CD4-positive, alpha-beta memory T cell (primary cell): ENCODE data around the gene BRINP1. TPM values are rescaled to one million over a fixed set of nuclear protein-coding genes. Genes with fewer than 3 reads are reported as not detected.

Experiments
- CTCF ChIA-PET: fragments of 350-600 bp; sonication (Branson Sonifier 250); formaldehyde crosslinking; loops from one replicate; lab custom pipeline; 2021; ENCODE audit warnings: inconsistent platforms; ENCODE audit not compliant: partially characterized antibody; lab: Charles Lee
- POLR2A ChIA-PET: fragments of 350-600 bp; sonication (Branson Sonifier 250); formaldehyde crosslinking; loops from one replicate; lab custom pipeline; 2021; ENCODE audit not compliant: partially characterized antibody; lab: Charles Lee
- DNase-seq, 5 donors: peaks; one replicate each; pipeline versions ENCODE4 v3.0.0 to v3.0.0-alpha.2; 2020 to 2022; ENCODE audit warnings: mixed read lengths in 1 of 5
- H3K27ac ChIP-seq: one replicate; pipeline ENCODE4 v1.7.0; 2013; ENCODE audit warnings: low read depth, low read length
- H3K27me3 ChIP-seq: 2 replicates; pipeline ENCODE4 v1.7.0; 2013; ENCODE audit warnings: mild to moderate bottlenecking, low read length, moderate library complexity; ENCODE audit not compliant: insufficient read depth
- H3K36me3 ChIP-seq: 2 replicates; pipeline ENCODE4 v1.7.0; 2013; ENCODE audit warnings: mild to moderate bottlenecking, low read length, moderate library complexity; ENCODE audit not compliant: insufficient read depth
- H3K4me1 ChIP-seq: 2 replicates; pipeline ENCODE4 v1.7.0; 2013; ENCODE audit warnings: mild to moderate bottlenecking, low read length, moderate library complexity; ENCODE audit not compliant: insufficient read depth
- H3K4me3 ChIP-seq, 2 donors: one replicate each; pipeline ENCODE4 v1.7.0; 2013; ENCODE audit warnings: low read length in 2 of 2, mild to moderate bottlenecking in 1 of 2
- H3K9me3 ChIP-seq, 2 donors: one replicate each; pipeline ENCODE4 v1.7.0; 2013; ENCODE audit warnings: low read length in 2 of 2, control low read depth in 1 of 2; ENCODE audit not compliant: control insufficient read depth in 1 of 2
- H3K27ac Mint-ChIP-seq, 7 donors: one replicate each; pipeline ENCODE4 v1.8.0; 2020 to 2021; ENCODE audit warnings: mixed read lengths in 7 of 7, mild to moderate bottlenecking in 6 of 7, inconsistent platforms in 3 of 7, moderate library complexity in 3 of 7
- H3K27me3 Mint-ChIP-seq, 2 donors: one replicate each; pipeline ENCODE4 v1.8.0; 2020 to 2021; ENCODE audit warnings: mixed read lengths in 2 of 2
- H3K36me3 Mint-ChIP-seq, 2 donors: one replicate each; pipeline ENCODE4 v1.8.0; 2020 to 2021; ENCODE audit warnings: mixed read lengths in 2 of 2, inconsistent platforms in 1 of 2, mild to moderate bottlenecking in 1 of 2
- H3K4me1 Mint-ChIP-seq, 4 donors: one replicate each; pipeline ENCODE4 v1.8.0; 2020 to 2021; ENCODE audit warnings: mixed read lengths in 4 of 4, mild to moderate bottlenecking in 1 of 4
- H3K4me3 Mint-ChIP-seq, 8 donors: one replicate each; pipeline ENCODE4 v1.8.0; 2020 to 2021; ENCODE audit warnings: mixed read lengths in 8 of 8, mild to moderate bottlenecking in 7 of 8, moderate library complexity in 6 of 8, inconsistent platforms in 3 of 8
- H3K9me3 Mint-ChIP-seq, 8 donors: one replicate each; pipeline ENCODE4 v1.8.0; 2020 to 2021; ENCODE audit warnings: mixed read lengths in 8 of 8, mild to moderate bottlenecking in 5 of 8, inconsistent platforms in 3 of 8, moderate library complexity in 1 of 8
- intact Hi-C: fragments of 100-400 bp; cut with micrococcal nuclease; formaldehyde crosslinking; loops from one replicate; pipeline ENCODE4 v1.15.1; 2023
- polyA plus RNA-seq, 2 donors: library from polyadenylated mRNA; unstranded; fragments of 300-500 nt; fragmentation: Illumina TruSeq; gene quantifications; one replicate each; pipeline ENCODE4 v1.2.3, GENCODE V29; 2021
- total RNA-seq, 2 experiments: library from RNA; stranded (reverse); gene quantifications; one replicate each; pipeline ENCODE4 v1.2.3, GENCODE V29; 2021

BRINP1 gene
- total and polyA plus RNA-seq, 4 experiments from 2014 or later: not detected

DNA sequence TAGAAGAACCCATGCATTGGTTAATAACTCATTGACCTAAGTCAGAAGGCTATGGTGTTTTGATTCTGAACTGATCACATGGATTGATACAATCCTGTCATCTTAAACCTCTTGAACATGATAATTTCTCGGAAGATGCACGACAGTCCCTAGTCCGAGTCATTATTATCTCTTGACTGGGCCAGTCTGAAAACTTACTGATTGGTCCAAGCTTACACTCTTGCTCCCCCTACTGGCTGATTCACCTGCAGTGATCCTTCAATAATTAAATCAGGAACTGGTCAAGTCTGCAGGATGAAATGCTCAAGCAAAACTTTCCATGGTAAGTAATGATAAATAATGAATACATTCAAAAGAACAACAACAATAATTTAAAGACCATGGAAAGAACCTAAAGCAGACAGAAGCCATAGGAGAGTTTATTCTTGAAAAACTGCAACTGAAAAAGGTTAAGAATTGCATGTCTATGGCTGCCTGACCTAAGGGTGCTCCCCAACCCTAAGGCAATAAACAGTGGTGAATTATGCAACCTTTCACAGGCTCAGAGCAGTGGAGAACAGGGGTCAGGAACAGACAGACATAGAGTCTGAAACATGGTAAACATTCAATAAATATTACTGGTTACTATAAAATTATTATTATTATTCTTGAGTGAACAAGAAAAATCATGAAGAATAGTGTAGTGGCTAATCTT, 79.3 kb downstream of the BRINP1 start:
- ChIA-PET POLR2A (no interaction called here), CTCF (no interaction called here)
- no peaks in the 10 kb centered on the region for H3K27me3 ChIP-seq
- Mint-ChIP-seq H3K27me3 (no peaks in the 10 kb centered on the region), H3K9me3 (peaks cover 0 to 15% (median 5%) of the 10 kb centered on the region in 8 donors), H3K27ac (no peak overlapping the region), H3K4me1 (no peaks in the 10 kb centered on the region), H3K4me3 (no peak overlapping the region), H3K36me3 (no peaks in the 10 kb centered on the region)
- H3K4me3 ChIP-seq: no peak overlapping the region
- H3K4me1 ChIP-seq: no peaks in the 10 kb centered on the region
- DNase-seq: no peak
- H3K36me3 ChIP-seq: no peaks in the 10 kb centered on the region
- intact Hi-C loops: no loop called here
- no peak overlapping the region for H3K27ac ChIP-seq
- no peaks in the 10 kb centered on the region for H3K9me3 ChIP-seq

DNA sequence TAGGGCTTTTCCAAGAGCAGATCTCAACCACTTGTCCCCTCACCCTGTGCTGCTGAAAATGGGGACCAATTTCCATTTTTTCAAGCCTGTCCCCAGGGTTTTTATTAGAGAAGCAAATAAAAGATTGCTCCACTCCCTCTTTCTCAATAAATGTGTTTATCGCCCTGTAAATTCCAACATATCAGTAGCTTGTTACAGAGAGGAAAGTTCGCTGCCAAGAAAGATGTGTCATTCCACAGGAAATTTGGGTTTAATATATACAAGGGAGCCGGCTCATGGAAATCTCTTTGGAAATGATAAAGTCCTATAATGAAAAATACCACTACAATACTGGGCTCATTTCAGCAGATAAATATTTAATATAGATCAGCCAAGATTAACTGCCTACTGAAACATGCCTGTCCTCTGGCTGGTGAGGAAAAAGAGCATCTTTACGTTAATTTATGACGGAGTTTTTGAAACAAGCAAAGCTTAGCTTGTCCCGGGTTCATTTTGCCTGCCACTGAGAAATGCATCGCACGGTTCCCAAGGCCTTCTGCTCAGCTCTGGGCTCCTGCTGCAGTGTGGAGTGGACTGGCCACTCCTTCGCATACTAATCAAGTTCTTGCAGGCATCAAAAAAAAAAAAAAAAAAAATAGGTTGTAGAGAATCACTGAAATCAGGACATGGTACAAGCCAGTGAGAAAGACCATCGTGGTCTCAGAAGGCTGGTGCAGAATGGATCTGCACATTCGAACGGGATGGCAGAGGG, 84.5 kb downstream of the BRINP1 start:
- no peak for DNase-seq
- Mint-ChIP-seq H3K36me3 (no peaks in the 10 kb centered on the region), H3K27ac (no peak overlapping the region), H3K4me3 (no peak overlapping the region), H3K9me3 (peaks cover 2 to 12% (median 6%) of the 10 kb centered on the region in 8 donors), H3K4me1 (peaks cover 0 to 1% (median 0%) of the 10 kb centered on the region in 4 donors), H3K27me3 (peaks cover 0 to 3% of the 10 kb centered on the region in 2 donors)
- ChIA-PET CTCF (no interaction called here), POLR2A (no interaction called here)
- no peak overlapping the region for H3K4me3 ChIP-seq
- no peaks in the 10 kb centered on the region for H3K4me1 ChIP-seq
- H3K27ac ChIP-seq: no peak overlapping the region
- intact Hi-C loops: no loop called here
- H3K27me3 ChIP-seq: no peaks in the 10 kb centered on the region
- H3K36me3 ChIP-seq: no peaks in the 10 kb centered on the region
- H3K9me3 ChIP-seq: no peaks in the 10 kb centered on the region

- Histone ChIP-seq H3K4me3 (no peak overlapping the region), H3K4me1 (no peaks in the 10 kb centered on the region), H3K9me3 (no peaks in the 10 kb centered on the region), H3K36me3 (no peaks in the 10 kb centered on the region), H3K27me3 (no peaks in the 10 kb centered on the region), H3K27ac (no peak overlapping the region)
- Mint-ChIP-seq H3K4me1 (peaks cover 0 to 1% (median 0%) of the 10 kb centered on the region in 4 donors), H3K36me3 (no peaks in the 10 kb centered on the region), H3K9me3 (peaks cover 2 to 12% (median 6%) of the 10 kb centered on the region in 8 donors), H3K27ac (peak overlapping the region in 1 of 7 donors; percentile 59), H3K4me3 (peak overlapping the region in 1 of 8 donors; percentile 21), H3K27me3 (peaks cover 0 to 3% of the 10 kb centered on the region in 2 donors)
- ChIA-PET POLR2A (no interaction called here), CTCF (no interaction called here)
- intact Hi-C loops: no loop called here
- DNase-seq: no peak
Observed at GRCh38 chr9:119284118-119284517, 85.1 kb downstream of the BRINP1 start.

- Histone ChIP-seq H3K9me3 (no peaks in the 10 kb centered on the region), H3K27ac (no peak overlapping the region), H3K27me3 (no peaks in the 10 kb centered on the region), H3K36me3 (no peaks in the 10 kb centered on the region), H3K4me1 (no peaks in the 10 kb centered on the region), H3K4me3 (no peak overlapping the region)
- peaks cover 0 to 3% of the 10 kb centered on the region in 2 donors for H3K27me3 Mint-ChIP-seq
- intact Hi-C loops: no loop called here
- DNase-seq: no peak
- peaks cover under 1 to 11% (median 5%) of the 10 kb centered on the region in 8 donors for H3K9me3 Mint-ChIP-seq
- ChIA-PET CTCF (no interaction called here), POLR2A (no interaction called here)
- no peak overlapping the region for H3K4me3 Mint-ChIP-seq
- no peak overlapping the region for H3K27ac Mint-ChIP-seq
- no peaks in the 10 kb centered on the region for H3K36me3 Mint-ChIP-seq
- peaks cover 0 to 1% (median 0%) of the 10 kb centered on the region in 4 donors for H3K4me1 Mint-ChIP-seq
Observed at GRCh38 chr9:119283078-119283794, 86.0 kb downstream of the BRINP1 start.

DNA sequence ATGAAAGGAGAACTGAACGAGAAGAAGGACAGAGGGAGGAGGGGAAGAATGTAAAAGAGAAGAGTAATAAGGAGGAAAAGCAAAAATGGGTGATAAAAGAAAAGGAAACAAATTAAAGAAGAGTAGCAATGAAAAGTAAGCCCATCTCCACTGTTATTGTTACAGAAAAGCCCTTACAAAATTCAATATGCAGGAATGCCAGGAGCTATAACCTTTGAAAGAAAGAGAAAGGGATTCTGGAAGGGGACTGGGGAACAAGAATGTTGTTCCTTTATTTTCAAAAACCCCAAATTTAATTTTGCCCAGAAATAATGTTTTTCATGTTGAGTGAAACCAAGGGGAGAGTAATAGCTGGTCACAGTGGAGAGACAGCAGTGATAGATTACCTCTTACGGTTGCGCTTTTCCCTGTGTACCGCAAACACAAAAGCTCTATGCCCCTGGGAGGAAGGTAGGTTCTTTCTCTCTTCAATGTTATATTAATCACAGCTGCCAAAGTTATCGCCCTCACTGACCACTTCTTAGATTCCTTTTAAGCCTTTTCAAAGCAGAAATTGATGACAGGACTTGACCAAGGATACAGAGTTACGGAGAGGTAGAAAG, 86.7 kb downstream of the BRINP1 start:
- ChIA-PET CTCF (no interaction called here), POLR2A (no interaction called here)
- no peaks in the 10 kb centered on the region for H3K4me1 ChIP-seq
- DNase-seq: no peak
- no peak overlapping the region for H3K27ac ChIP-seq
- Mint-ChIP-seq H3K36me3 (no peaks in the 10 kb centered on the region), H3K27ac (no peak overlapping the region), H3K27me3 (peaks cover 0 to 3% of the 10 kb centered on the region in 2 donors), H3K9me3 (peaks cover 0 to 12% (median 5%) of the 10 kb centered on the region in 8 donors), H3K4me3 (no peak overlapping the region), H3K4me1 (peaks cover 0 to 1% (median 0%) of the 10 kb centered on the region in 4 donors)
- H3K9me3 ChIP-seq: no peaks in the 10 kb centered on the region
- H3K36me3 ChIP-seq: no peaks in the 10 kb centered on the region
- H3K4me3 ChIP-seq: no peak overlapping the region
- intact Hi-C loops: no loop called here
- no peaks in the 10 kb centered on the region for H3K27me3 ChIP-seq

DNA sequence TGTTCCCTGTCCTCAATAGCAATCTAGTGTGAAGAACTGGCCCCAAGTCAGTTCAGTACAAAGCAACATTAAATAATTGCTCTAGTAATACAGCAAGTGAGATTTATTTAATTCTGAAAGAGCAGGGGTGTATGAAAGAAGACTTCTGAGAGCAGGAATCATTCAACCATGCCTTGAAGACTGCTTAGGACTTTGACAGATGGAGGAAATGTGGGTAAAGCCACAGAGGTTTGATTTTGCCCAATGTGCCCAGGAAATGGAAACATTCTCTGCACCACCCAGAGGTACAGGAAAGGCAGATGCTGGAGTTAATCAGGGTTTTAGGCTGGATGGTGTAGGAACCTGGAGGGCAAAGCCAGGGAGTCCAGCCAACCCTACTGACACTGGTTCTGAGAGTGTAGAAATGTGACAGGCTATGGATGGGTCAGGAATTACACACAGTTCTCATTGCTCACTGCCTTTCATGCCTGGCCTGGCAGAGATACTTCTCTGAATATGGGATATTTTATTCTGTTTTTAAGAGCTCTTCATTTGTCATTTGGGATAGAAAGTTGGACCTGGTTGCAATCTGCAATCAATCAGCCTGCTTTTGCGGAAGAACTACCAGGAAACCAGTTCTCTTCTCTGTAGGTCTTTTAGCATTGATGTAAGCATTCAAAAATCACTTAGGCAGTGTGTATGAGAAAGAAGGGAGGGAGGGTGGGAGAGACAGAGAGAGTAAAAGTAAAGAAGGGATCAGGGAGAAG, 88.3 kb downstream of the BRINP1 start:
- Histone ChIP-seq H3K9me3 (no peaks in the 10 kb centered on the region), H3K36me3 (no peaks in the 10 kb centered on the region), H3K27ac (no peak overlapping the region), H3K4me1 (no peaks in the 10 kb centered on the region), H3K4me3 (no peak overlapping the region), H3K27me3 (no peaks in the 10 kb centered on the region)
- no peaks in the 10 kb centered on the region for H3K36me3 Mint-ChIP-seq
- no peak for DNase-seq
- H3K9me3 Mint-ChIP-seq: peaks cover 0 to 10% (median 5%) of the 10 kb centered on the region in 8 donors
- ChIA-PET POLR2A (no interaction called here), CTCF (no interaction called here)
- H3K4me1 Mint-ChIP-seq: peaks cover 0 to 1% (median 0%) of the 10 kb centered on the region in 4 donors
- intact Hi-C loops: no loop called here
- H3K27me3 Mint-ChIP-seq: peaks cover 0 to 3% of the 10 kb centered on the region in 2 donors
- H3K27ac Mint-ChIP-seq: no peak overlapping the region
- H3K4me3 Mint-ChIP-seq: no peak overlapping the region
